Activated CD4-positive, alpha-beta T cell treated with anti-CD3 and anti-CD28 coated beads, Interleukin-2, amount 10 ng/mL, durations not matched to agents 7 days and 5 days (primary cell): ENCODE measurements around the gene C1QTNF7. TPM values are rescaled to one million over a fixed set of nuclear protein-coding genes. Genes with fewer than 3 reads are reported as not detected.

ENCODE experiments used
- CTCF ChIA-PET: fragments of 350-600 bp; sonication (Branson Sonifier 250); formaldehyde crosslinking; loops from one replicate; lab custom pipeline; 2021; ENCODE audit warnings: antibody characterized with exemption; lab: Charles Lee
- POLR2A ChIA-PET: fragments of 350-600 bp; sonication (Branson Sonifier 250); formaldehyde crosslinking; loops from one replicate; lab custom pipeline; 2021; ENCODE audit warnings: antibody characterized with exemption; lab: Charles Lee
- DNase-seq: peaks from one replicate; pipeline ENCODE4 v3.0.0-alpha.2; 2020
- H3K27ac Mint-ChIP-seq: one replicate; pipeline ENCODE4 v1.8.0; 2021; ENCODE audit warnings: mild to moderate bottlenecking, moderate library complexity, mixed read lengths
- H3K27me3 Mint-ChIP-seq: one replicate; pipeline ENCODE4 v1.8.0; 2021; ENCODE audit warnings: mixed read lengths
- H3K36me3 Mint-ChIP-seq: one replicate; pipeline ENCODE4 v1.8.0; 2021; ENCODE audit warnings: low read depth, mixed read lengths
- H3K4me1 Mint-ChIP-seq: one replicate; pipeline ENCODE4 v1.8.0; 2021; ENCODE audit warnings: mixed read lengths
- H3K4me3 Mint-ChIP-seq: one replicate; pipeline ENCODE4 v1.8.0; 2021; ENCODE audit warnings: mild to moderate bottlenecking, moderate library complexity, mixed read lengths
- H3K9me3 Mint-ChIP-seq: one replicate; pipeline ENCODE4 v1.8.0; 2021; ENCODE audit warnings: mixed read lengths
- total RNA-seq, 2 experiments: library from RNA; stranded (reverse); gene quantifications; one replicate each; pipeline ENCODE4 v1.2.3, GENCODE V29; 2021

C1QTNF7 gene
- total RNA-seq, 2 experiments from 2014 or later = not detected

DNA sequence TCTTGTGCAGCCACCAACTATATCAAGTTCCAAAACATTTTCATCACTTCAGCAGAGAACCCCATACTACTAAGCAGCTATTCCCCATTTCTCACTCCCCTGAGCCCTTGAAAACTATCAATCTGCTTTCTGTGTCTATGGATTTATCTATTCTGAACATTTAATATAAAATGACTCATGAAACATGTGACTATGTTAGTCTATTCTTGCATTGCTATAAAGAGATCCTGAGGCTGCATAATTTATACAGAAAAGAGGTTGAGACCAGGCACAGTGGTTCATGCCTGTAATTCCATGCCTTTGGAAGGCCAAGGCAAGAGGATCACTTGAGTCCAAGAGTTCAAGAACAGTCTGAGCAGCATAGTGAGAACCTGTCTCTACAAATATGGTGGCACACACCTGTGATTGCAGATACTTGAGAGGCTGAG lies 10.6 kb upstream of the C1QTNF7 start:
- peaks cover 20% of the 10 kb centered on the region for H3K4me1 Mint-ChIP-seq
- no peak overlapping the region for H3K4me3 Mint-ChIP-seq
- no peak for DNase-seq
- no peak overlapping the region for H3K27ac Mint-ChIP-seq
- no peaks in the 10 kb centered on the region for H3K36me3 Mint-ChIP-seq
- CTCF ChIA-PET = interaction anchor here (1.5 kb wide), 1 partner anchor 13 kb away, joined by 3 read pairs; no protein-coding TSS in a partner anchor
- no peaks in the 10 kb centered on the region for H3K27me3 Mint-ChIP-seq
- POLR2A ChIA-PET = no interaction called here
- no peaks in the 10 kb centered on the region for H3K9me3 Mint-ChIP-seq

DNA sequence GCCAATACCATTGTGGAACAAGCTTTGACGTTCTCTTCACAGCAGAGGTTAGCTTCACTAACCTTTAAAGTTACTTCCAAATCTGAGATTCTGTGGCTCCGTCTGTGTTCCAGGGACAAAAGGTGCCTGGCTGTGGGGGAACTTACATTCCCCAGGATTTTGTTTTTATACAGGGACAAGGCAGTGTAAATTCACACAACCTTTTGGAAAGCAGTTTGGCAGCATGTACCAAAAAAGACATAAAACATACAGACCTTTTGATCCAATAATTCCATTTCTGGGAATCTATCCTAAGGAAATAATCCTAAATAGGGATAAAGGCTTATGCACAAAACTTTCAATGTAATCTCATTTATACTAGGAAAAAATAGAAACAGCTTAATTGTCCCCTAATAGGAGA lies 8.9 kb upstream of the C1QTNF7 start:
- CTCF ChIA-PET = interaction anchor here (1.4 kb wide), 1 partner anchor 23 kb away, joined by 3 read pairs; no protein-coding TSS in a partner anchor
- Mint-ChIP-seq H3K4me3 (no peak overlapping the region), H3K27me3 (no peaks in the 10 kb centered on the region), H3K4me1 (peaks cover 9% of the 10 kb centered on the region), H3K27ac (no peak overlapping the region), H3K36me3 (no peaks in the 10 kb centered on the region), H3K9me3 (no peaks in the 10 kb centered on the region)
- no peak for DNase-seq
- POLR2A ChIA-PET = no interaction called here

DNA sequence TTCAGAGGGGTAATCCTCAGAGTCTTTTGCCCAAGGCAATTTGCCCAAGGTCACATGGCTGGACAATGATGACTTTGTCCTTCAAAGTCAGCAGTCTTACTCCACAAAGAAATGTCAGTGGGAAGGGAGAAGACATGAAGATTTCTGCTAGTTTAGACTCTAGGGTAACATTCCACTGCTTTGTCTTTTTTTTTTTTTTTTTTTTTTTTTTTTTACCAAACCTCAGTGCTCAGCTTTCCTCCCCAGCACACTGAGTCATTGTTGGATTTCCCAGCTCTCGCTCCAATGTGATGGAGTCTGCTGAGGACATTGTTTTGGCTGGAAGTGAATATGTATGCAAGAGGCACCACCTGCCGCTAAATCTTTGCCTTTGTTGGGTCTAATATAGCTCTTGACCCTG lies 7.2 kb upstream of the C1QTNF7 start:
- CTCF ChIA-PET = no interaction called here

DNA sequence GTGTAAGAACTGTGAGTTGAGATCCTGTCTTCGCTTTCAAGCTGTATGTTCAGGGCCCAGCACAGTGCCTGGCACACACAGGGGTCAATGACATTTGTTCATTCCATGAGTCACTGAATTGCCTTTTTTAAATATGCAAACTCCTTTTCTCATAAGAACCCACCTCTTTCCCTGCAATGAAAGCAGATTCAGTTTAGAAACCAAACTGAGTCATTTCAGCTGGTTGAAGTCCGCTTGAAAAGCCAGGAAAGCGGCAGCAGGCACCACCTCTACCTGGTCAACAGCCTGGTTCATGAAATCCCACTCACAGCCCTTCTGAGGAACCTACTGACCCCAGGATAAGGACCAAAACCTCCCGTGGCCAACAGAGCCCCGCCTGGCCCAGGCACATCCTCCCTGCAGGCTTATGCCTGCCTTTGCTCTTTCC lies 4.5 kb upstream of the C1QTNF7 start:
- Mint-ChIP-seq H3K27me3 (no peaks in the 10 kb centered on the region), H3K4me1 (peaks cover 26% of the 10 kb centered on the region), H3K9me3 (no peaks in the 10 kb centered on the region), H3K36me3 (no peaks in the 10 kb centered on the region), H3K4me3 (no peak overlapping the region), H3K27ac (no peak overlapping the region)
- ChIA-PET POLR2A (no interaction called here), CTCF (no interaction called here)
- no peak for DNase-seq

More for the DNA sequence above, 7.2 kb upstream of the C1QTNF7 start:
- Mint-ChIP-seq H3K36me3 (no peaks in the 10 kb centered on the region), H3K27ac (no peak overlapping the region), H3K4me1 (peaks cover 21% of the 10 kb centered on the region), H3K9me3 (no peaks in the 10 kb centered on the region), H3K4me3 (no peak overlapping the region), H3K27me3 (no peaks in the 10 kb centered on the region)
- no peak for DNase-seq
- POLR2A ChIA-PET = no interaction called here

DNA sequence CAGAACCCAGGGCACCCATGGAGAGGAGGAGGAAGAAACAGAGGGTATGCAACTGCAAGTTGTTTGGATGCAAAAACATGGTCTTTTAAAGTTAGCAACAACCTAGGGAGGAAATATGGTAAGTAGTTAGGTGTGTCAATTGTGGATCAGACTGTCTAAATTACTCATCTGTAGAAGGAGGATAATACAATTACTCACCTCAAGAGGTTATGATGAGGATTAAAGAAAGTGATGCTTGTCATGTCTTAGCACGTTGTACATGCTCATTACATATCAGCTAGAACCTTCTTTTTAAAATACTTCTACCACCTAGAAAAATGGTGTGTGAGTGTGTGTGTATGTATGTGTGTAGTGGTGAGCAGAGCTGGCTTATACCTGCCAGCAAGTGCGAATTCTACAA lies 2.3 kb upstream of the C1QTNF7 start:
- no peak for DNase-seq
- peaks cover 26% of the 10 kb centered on the region for H3K4me1 Mint-ChIP-seq
- ChIA-PET CTCF (interaction anchor here (0.6 to 1.5 kb wide), 2 partner anchors 30 to 196 kb away, joined by 3 read pairs; no protein-coding TSS in a partner anchor), POLR2A (interaction anchor here (0.6 kb wide), 1 partner anchor 31 kb away, joined by 4 read pairs; no protein-coding TSS in a partner anchor)
- no peaks in the 10 kb centered on the region for H3K27me3 Mint-ChIP-seq
- H3K36me3 Mint-ChIP-seq = no peaks in the 10 kb centered on the region
- no peak overlapping the region for H3K27ac Mint-ChIP-seq
- H3K4me3 Mint-ChIP-seq = no peak overlapping the region
- no peaks in the 10 kb centered on the region for H3K9me3 Mint-ChIP-seq

DNA sequence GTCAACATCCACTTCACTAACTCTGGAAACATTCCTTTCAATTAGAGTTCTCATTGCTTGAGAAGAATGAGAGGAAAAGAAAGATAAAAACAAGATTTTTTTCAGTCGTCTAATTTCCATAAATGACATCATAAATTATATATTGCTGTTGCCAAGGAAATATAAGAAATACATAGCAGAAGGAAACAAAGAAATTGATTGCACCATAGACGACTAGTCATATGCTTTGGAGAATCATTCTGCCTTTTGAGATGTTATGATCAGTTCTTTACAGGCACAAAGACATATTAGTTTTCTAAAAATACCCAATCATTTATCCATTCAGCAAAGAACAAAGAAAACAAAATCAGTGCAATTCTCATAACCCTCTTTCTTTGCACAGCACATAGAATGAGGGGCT lies 672 bp upstream of the C1QTNF7 start:
- POLR2A ChIA-PET = no interaction called here
- DNase-seq = no peak
- Mint-ChIP-seq H3K4me3 (no peak overlapping the region), H3K4me1 (peaks cover 26% of the 10 kb centered on the region), H3K9me3 (peaks cover 4% of the 10 kb centered on the region), H3K27ac (no peak overlapping the region), H3K36me3 (no peaks in the 10 kb centered on the region), H3K27me3 (no peaks in the 10 kb centered on the region)
- CTCF ChIA-PET = interaction anchor here (0.6 kb wide), 1 partner anchor 13 kb away, joined by 3 read pairs; no protein-coding TSS in a partner anchor

DNA sequence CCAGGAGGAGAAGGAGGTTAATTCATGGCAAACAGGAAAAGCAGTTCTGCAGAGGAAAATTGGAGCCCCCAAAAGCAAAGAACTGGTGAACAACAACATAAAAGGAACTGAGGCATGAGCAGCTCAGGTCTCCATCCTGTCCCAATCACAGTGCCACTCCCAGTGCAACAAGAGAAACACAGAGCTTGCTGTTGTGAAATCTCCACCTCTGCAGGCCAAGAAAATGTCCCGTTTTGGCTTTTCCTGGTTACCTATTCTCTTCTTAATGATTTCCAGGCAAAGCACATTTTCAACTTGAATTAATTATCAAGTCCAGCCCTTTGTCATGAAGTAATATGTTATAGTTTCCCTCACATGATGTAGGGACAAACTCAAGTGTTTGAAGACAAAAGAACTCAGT lies 778 bp downstream of the C1QTNF7 start:
- Mint-ChIP-seq H3K4me3 (no peak overlapping the region), H3K27ac (no peak overlapping the region), H3K4me1 (peaks cover 24% of the 10 kb centered on the region), H3K36me3 (no peaks in the 10 kb centered on the region), H3K9me3 (peaks cover 4% of the 10 kb centered on the region), H3K27me3 (no peaks in the 10 kb centered on the region)
- ChIA-PET POLR2A (no interaction called here), CTCF (no interaction called here)
- DNase-seq = no peak

DNA sequence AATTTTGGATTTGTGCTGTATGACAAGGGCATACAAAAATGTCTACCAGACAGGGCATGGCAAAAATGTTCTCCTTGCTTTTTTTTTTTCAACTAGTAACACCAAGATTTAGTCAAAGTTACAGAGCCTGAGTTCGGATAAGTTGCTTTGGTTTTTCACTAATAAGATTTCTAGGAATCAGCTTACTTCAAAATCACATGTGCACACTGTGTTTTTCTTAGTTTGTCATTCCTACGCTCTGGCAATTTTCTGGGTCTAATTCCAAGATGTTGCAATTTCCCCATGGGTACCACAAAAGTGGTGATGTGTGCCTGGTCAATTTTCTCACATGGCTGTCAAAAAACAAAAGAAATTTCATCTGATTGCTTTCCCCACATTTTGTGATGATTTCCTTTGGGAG lies 6.3 kb downstream of the C1QTNF7 start:
- POLR2A ChIA-PET = no interaction called here
- CTCF ChIA-PET = no interaction called here
- Mint-ChIP-seq H3K4me1 (no peaks in the 10 kb centered on the region), H3K9me3 (peaks cover 4% of the 10 kb centered on the region), H3K27me3 (no peaks in the 10 kb centered on the region), H3K27ac (no peak overlapping the region), H3K36me3 (no peaks in the 10 kb centered on the region), H3K4me3 (no peak overlapping the region)
- DNase-seq = no peak

DNA sequence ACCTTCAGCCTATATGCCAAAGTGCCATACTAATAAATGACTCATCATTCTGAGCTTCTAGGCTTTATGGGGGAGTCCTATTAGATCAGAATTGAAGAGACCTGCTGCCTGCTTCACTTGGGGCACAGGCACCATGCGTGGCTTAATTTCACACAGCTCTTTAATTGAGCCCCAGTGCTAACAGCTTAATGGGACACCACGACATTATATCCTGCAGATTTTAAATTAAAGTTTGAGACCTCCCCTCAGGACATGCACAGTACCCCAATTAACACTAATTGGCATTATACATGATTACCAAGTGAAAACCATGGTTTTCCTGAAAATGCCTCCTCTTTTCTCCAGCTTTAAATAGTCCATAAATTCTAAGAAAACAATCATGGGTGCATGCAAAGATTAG lies 6.8 kb downstream of the C1QTNF7 start:
- POLR2A ChIA-PET = no interaction called here

DNA sequence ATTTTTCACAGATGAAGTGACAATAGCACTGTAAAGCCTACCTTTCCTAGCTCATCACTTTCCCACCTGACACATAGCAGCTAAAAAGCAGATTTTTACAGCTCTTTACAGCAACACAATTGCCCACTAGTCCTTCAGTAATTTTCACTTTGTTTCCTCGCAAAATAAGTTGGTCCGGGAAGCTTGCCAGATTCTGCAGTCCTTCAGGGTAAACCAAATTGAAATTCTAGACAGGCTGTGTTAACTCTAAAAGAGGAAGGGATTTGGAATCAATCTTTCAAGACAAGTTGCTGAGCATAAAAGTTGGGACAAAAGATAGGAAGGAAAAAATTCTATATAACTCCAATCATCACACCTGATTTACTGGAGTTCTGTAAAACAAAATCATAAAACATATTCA lies 8.7 kb downstream of the C1QTNF7 start:
- ChIA-PET POLR2A (no interaction called here), CTCF (no interaction called here)
- Mint-ChIP-seq H3K27ac (no peak overlapping the region), H3K9me3 (peaks cover 4% of the 10 kb centered on the region), H3K27me3 (no peaks in the 10 kb centered on the region), H3K36me3 (no peaks in the 10 kb centered on the region), H3K4me1 (no peaks in the 10 kb centered on the region), H3K4me3 (no peak overlapping the region)
- DNase-seq = no peak

More for the DNA sequence above, 6.8 kb downstream of the C1QTNF7 start:
- Mint-ChIP-seq H3K9me3 (peaks cover 4% of the 10 kb centered on the region), H3K4me3 (no peak overlapping the region), H3K27me3 (no peaks in the 10 kb centered on the region), H3K4me1 (no peaks in the 10 kb centered on the region), H3K27ac (no peak overlapping the region), H3K36me3 (no peaks in the 10 kb centered on the region)
- CTCF ChIA-PET = no interaction called here
- no peak for DNase-seq

DNA sequence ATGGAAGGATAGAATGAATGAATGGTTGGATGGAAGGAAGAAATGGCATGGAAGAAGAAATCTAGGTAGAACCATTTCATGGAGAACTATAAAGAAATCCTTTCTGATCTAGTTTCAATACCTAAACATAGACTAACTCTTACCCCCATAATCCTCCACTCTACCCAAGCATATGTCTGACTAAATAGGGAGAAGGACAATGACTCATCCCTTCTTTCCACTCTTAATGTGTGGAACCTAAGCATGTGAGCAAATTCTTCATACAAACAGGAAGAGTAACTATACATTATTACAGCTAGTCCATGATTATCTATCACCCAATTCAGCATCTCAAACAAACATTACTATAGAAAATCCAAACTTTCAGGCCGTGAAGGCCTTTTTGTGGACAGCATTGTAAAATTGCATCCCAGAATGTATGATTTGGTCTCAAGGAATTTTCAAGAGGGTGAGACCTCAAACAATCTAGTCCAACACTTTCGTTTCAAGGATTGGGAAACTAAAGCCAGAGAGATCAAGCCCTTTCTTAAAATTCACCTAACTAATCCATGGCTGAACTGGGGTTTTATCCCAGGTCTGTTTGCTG lies 11.2 kb downstream of the C1QTNF7 start:
- Mint-ChIP-seq H3K27ac (no peak overlapping the region), H3K36me3 (no peaks in the 10 kb centered on the region), H3K9me3 (peaks cover 2% of the 10 kb centered on the region), H3K4me3 (no peak overlapping the region), H3K27me3 (no peaks in the 10 kb centered on the region), H3K4me1 (no peaks in the 10 kb centered on the region)
- ChIA-PET CTCF (no interaction called here), POLR2A (no interaction called here)
- DNase-seq = no peak

DNA sequence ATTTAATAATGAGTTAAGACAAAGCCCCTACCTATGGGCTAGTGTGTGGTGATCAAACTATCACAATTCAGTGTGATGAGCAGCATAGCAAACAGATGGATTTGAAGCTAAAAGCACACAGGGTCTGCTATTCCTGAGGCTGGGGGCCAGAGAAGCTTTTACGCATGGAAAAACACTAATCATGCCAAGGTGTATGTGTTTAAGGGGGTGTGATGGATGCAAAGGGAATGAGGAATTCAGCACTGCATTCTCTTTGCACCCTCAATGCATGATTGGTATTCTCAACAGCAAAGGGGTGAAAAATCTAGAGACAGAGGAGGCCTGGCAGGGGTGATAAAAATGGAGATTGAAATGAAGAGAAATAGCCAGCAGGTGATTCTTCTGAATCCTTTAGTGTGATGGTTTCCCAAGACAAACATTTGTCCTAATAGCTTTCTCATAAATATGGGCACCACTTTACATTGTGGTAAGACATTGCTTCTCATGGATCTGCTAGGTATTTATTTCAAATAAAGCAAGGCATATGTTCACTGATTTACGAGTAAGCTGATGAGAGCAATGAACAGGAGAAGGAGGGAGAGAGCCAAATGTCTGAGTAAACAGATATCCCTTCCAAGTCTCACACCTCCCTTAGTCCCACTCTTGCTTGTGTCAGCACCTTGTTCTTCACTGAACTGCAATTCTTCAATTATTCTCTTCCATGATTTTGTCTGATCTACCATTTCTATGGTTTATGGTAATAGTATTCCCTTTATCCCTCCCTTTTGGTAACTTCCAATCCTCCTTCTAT lies 15.7 kb downstream of the C1QTNF7 start:
- ChIA-PET CTCF (no interaction called here), POLR2A (no interaction called here)
- peaks cover 8% of the 10 kb centered on the region for H3K9me3 Mint-ChIP-seq
- no peak overlapping the region for H3K27ac Mint-ChIP-seq
- no peak for DNase-seq
- no peaks in the 10 kb centered on the region for H3K36me3 Mint-ChIP-seq
- H3K4me3 Mint-ChIP-seq = no peak overlapping the region
- H3K4me1 Mint-ChIP-seq = peaks cover 6% of the 10 kb centered on the region
- no peaks in the 10 kb centered on the region for H3K27me3 Mint-ChIP-seq

DNA sequence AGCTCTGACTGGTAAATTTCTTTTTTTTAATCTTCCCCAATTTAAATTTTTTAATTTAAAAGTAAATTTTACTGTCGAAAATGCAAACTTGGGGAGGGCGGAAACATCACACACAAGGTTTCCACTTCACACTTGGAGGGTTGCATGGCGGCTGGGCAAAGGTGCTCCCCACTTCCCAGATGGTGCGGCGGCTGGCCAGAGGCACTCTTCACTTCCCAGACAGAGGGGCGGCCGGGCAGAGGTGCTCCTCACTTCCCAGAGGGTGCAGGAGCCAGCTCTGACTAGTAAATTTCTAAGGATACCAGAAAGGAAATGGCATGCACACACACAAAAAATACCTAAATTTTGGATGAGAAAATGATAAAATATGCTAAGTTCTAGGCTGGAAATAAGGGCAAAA lies 16.4 kb downstream of the C1QTNF7 start:
- H3K36me3 Mint-ChIP-seq = no peaks in the 10 kb centered on the region
- H3K27ac Mint-ChIP-seq = no peak overlapping the region
- ChIA-PET CTCF (interaction anchor here (0.6 kb wide), 1 partner anchor 48 kb away, joined by 3 read pairs; no protein-coding TSS in a partner anchor), POLR2A (no interaction called here)
- no peak for DNase-seq
- peaks cover 8% of the 10 kb centered on the region for H3K9me3 Mint-ChIP-seq
- H3K4me1 Mint-ChIP-seq = peaks cover 6% of the 10 kb centered on the region
- no peaks in the 10 kb centered on the region for H3K27me3 Mint-ChIP-seq
- no peak overlapping the region for H3K4me3 Mint-ChIP-seq
